KG1 (cell line): ENCODE results near the gene C5orf58.
"Not testable (repeated sequence)": the region's sequence is repeated elsewhere in the genome, so short reads cannot be mapped to it uniquely, and the experiment has no call there.

Experiments
- DNase-seq: peaks from one replicate; lab custom pipeline; 2025; lab: John Stamatoyannopoulos, UW

The C5orf58 gene

DNA sequence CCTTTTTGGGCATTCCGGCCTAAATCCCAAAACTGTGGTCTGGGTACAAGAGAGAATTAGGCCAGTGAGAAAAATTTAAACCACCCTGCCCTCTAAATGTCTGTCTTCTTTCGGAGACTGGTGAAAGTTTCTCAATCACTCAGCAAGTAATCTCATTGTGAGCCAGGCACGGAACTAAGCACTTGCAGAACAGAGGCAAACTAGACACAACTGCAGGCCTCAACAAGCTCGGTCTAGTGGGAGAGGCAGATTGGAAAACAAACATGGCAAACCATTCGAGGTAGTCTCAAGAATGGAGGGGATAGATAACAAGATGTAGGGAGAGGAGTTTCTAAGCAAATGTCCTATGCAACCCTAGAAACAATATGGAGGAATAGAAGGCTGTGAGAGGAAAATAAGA lies 8.9 kb upstream of the C5orf58 start:
- no peak for DNase-seq

DNA sequence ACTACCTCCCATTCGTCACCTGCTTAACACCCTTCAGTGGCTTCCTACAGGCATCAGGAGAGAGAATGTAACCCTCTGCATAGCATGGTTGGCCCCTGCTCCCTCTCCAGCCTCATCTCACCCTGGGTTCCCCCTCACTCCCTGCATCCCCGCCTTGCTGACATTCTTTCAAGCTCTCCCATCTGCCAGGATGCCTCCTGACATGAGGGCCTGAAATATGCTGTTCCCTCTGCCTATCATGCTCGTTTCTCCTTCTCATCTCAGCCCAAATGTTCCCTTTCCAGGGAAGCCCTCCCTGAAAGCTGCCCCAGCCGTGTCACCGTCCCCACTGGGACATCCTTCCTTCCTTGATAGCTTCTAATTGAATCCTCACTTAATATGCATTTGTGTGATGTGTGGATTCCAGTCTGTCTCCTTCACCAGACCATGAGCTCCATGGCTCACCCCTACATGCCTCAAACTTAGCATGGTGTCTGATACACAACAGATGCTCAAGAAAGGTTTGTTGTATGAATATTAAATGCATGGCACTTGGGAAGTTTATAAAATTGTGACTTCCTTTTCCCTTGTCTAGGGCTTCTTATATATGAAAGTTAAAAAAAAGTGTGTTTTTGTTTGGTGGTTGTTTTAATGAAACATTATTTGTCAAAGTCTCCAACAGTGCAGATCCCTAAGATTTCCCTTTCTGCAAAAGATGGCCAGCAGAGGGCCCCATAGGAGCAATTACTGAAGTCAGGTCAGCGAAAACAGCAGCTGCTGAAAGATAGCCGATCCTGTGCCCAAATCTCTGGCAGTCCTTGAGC lies 7.3 kb upstream of the C5orf58 start:
- DNase-seq = peak; percentile 73

DNA sequence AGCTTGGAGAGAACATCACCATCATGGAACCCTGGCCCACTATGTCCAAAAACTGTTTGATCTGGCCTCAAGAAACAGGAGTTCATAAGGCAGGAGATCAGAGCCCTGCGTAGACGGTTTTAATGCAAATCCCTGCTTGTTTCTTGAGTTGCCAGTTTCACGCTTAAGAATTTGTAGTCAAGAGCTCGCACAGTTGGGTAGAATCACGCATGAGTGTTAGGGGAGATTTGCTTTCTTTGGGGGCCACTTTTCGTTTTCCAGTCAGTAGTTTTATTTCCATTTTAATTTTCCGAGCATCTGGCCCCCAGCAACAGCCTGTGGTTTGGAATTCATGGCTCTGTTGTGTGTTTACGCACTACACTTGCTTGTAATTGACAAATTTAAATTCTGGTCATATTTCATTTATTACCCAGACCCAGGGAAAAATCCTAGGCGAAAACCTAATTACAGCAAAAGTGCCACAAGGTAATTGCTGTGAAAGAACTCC lies 6.6 kb upstream of the C5orf58 start:
- no peak for DNase-seq

DNA sequence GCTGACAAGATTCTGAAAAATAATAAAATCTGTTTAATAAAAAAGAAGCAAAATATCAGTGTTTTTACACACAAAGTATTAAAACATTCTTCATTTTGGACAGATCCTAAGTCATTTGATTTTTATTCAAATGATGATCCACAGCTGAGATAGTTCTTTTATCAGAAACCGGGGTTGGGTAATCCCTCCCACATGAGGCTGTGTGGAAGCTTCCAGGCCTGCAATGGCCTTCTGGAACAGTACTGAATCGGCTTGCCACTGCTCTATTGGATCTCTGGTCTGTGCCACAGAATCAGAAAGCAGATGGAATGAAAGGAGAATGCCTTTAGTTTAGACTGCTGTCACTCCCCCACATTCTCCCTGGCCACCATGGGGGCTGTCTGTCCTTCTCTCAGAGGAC lies 6.1 kb upstream of the C5orf58 start:
- no peak for DNase-seq

DNA sequence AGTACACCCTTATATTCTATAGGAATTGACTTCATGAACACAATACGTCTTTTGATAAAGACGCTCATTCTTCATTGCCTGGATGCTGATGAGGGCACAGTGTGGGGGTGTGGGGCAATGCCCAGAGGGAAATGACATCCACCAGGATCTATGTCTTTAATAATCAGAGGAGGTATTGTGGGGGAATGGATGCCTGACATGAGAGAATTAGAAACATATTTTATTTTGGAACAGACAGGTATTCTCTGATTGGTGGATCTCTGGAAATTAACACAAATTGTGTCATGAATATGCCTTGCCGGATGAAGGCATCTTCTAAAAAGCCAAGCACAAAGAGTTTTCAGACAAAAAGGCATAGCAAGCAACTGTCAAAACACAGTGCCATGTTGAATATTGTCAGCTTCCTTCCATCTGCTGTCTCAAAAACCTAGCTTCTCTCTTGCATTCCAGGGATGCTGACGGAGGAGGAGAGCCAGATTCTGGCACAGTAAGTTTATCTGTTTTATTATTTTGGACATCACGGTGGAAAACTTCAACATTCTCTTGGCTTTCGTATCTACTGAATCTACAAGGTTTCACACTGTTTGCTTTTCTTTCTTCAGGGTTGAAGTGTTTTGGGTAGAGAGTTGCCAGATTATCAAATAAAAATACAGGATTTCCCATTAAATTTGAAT lies 3.9 kb upstream of the C5orf58 start:
- DNase-seq = no peak

DNA sequence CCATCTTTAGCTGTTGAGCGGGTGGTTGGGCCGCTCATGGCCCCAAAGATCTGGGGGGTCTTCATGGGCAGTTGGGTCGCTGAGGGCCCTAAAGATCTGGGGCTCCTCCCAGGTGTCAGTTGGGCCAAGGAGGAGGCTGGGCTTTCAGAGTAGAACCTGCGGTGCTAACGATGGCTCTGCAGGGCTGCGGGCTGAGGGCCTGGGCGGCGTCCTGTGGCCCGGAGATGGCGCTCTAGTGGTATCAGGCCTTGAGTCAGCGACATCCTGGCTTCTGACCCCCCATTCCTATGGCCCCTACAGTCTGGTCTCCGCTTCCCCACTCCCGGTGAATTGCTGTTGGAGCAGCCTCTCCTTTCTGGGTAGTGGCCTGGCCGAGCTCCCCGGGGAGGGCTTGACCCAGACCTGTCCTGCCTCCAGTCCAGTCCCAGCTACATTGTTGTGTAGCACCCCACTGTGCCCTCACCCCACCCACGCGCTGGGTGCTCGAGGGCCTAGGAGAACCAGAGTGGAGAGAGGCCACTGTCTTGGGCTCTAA lies 640 bp downstream of the C5orf58 start:
- DNase-seq = no peak

DNA sequence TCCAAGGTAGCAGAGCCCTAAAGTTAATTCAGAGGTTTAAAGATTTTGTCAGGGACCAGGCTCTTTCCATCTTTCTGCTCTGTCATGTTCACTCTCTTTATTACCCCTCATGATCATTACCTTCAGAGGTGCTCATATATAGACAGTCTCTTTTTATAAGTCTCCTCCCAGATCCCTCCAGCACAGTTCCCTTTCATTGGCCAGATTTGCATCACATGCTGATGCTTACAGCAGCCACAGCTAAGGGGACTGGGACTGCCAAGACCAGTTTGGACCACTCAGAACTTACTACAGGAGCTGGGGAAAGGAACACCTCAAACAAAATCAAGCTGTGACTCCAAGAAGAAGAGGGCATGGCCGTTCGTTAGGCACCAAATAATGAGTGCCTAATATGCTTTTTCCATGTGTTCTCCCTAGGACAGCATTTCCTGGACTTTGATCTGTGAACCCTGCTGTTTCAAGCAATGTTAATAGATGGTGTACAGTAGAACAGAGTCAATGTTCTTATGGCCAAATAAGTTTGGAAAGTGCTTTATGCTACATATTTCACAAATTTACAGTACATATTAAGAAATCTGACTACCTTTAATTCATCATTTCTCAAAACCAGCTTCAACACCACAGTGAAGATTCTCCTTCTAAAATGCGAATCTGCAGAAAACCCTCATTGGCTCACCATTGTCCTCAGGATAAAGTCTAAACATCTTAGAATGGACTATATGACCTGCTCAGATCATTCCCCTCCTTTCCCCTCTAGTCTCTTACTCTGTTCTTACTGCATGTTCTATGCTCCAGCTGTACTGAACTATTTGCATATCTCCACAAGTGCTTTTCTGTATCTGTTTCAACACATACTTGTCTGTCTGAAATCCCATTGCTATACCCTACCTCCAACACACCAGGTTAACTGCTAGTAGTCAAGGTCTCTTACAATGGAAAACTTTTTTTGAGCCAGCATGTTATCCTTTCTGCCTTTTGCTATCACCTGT lies 3.4 kb downstream of the C5orf58 start:
- DNase-seq = no peak

DNA sequence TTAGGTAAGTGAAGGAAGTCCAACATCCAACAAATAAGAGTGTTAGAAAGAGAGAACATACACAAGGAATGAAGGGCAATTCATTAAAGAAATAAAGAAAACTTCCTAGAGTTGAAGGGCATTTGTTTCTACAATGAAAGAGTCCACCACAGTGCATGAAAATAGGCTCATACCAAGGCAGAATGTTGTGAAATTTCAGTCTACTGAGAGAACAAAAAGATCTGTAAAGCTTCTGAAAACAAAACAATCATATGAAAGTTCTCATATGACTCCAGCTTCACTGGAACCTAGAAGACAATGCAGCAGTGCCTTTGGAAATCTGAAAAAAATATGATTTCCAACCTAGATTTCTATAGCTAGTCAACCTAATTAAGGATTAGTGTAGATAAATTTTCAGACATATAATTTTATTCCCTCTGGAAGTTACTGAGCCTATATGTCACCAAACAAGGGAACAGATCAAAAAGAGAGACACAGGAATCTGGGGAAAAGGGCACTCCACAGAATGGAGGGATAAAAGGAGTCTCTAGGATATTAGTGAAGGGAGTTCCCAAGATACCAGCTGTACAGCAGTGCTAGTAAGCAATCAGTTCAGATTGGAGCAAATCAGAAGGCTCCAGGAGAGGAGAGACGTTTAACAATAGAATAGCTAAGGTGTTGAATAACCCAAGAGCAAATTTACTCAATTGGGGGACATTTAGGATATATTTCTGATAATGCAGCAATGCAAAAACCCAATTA lies 5.8 kb downstream of the C5orf58 start:
- DNase-seq = no peak

DNA sequence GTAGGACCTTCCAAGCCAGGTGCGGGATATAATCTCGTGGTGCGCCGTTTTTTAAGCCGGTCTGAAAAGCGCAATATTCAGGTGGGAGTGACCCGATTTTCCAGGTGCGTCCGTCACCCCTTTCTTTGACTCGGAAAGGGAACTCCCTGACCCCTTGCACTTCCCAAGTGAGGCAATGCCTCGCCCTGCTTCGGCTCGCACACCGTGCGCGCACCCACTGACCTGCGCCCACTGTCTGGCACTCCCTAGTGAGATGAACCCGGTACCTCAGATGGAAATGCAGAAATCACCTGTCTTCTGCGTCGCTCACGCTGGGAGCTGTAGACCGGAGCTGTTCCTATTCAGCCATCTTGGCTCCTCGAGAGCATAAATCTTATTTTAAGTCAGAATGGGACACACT lies 12.7 kb downstream of the C5orf58 start:
- DNase-seq = not testable (repeated sequence)

DNA sequence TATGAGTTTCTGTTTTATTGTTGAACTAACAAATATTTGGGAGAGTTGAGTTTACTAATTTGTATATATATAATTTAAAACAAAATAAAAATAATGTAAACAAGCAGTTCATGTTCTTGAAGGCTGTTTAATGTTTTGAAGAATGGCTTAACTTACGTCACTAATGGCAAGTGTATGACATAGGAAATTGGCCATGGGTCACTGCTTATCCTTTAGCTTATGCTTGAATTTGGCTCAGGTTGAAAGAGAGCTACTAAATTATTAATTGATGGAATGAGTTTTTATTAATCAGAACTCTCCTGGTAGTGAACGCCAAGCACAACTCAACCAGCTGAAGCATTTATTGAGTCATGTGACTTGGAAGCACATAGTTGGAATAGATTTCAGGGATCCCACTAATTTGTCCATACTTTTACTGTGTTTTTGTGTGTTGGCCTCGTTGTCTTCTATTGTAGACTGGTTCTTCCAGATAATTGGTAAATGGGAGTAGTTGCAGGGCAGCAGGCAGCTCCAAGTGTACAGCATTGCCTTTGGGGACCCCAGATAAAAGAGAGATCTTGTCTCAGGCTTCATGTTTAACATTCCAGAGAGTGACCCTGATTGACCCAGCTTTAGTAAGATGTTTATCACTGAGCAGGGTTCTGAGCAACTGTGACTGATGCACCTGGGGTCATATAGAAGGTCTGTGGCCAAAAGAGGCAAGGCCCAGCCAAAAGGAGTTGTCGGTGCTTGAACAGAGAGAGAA lies 13.5 kb downstream of the C5orf58 start:
- DNase-seq = no peak

DNA sequence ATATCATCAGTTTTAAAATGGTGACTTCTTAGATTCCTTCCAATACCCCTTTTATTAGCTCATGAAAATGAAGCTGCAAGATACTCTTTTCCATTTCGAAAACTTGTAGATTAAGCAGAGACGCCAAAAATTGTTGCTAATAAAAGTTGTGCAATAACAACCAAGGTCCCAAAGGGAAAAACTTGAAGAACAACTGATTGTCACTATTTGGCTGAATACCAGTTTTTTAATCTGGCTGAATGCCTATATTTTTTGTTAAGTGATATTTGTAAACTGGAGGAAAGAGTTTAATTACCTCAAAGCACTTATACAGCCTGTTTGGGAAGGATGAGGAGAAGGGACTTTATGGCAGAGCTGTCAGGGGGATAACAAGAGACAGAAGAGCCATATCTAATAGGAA lies 14.6 kb downstream of the C5orf58 start:
- DNase-seq = no peak

DNA sequence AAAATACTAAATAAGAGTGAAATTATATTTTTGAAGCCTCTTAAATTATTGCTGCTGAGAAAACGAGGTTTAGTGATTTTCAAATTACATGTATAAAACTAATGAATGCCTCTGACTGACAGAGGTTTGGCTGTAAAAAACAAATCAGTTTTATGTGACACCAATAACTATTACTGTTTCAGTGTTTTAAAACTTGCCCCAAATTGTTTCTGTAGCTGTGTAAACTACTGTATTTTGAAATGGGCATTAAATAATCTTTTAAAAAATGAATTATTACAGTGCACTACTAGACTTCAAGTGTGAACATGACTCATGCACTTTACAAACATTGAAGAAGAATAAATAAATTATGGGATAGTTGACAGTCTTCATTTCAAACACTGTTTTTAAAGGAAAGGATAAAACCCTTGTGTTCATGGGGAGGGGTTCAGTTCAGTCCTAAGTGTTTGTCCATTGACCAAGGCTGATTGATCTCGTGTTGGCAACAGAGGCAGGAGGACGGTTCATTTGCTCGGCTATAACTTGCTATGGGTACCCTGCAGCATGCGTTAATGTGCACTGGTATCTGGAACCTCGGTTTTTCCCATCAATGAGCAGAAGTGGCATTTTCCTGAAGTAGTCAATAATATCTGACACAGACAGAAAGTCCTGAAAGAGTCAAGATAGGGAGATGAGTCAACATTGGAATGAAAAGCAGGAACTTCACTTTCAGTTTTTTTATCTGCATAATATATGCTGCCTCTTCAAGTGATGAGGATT lies 15.6 kb downstream of the C5orf58 start:
- no peak for DNase-seq

DNA sequence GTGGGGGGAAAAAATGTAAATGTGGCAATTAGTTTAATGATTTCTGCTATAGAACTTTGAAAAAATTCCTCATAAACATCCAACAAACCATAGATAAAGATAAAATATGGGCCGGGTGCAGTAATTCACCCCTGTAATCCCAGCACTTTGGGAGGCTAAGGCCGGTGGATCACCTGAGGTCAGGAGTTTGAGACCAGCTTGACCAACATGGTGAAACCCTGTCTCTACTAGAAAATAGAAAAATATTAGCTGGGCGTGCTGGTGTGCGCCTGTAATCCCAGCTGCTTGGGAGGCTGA lies 16.1 kb downstream of the C5orf58 start:
- not testable (repeated sequence) for DNase-seq

DNA sequence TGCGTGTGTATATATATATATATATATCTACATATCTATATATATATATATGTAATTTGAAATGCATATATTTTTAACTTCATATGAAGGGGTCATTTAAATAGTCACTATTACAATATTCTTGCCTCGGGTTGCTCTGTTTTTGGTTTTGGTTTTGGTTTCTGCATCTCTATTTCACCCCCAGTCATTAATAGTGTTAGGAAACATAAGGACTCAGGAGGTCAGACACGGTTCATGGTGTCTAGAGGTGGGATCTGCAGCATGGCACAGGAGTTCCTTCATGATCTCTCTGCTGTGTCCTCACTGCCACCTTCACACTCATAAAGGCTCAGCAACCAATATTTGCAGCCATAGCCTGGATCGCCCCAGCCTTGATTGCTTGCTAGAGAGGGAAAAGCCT lies 16.6 kb downstream of the C5orf58 start:
- no peak for DNase-seq

DNA sequence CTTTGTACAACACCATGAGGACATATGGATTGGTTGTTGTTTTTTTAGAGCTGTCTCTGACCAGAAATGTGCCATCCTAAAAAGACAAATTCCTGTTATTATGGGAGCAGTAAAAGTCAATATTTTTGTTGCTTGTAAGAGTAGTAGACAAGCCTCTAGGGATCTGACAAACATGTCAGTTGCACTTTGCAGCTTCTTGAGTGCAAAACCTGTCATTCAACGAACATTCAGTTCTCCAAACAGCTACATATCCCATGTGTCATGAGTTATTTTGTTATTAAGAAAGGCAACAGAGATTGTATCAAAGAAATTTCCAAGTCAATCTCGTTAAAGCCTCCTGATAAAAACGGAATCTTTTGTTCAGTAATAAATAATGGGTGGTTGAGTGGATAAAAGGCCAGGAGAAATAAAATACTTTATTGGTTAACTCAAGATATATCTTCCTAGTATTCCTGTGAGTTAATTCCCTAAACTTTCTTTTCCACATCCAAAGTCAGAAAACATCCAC lies 18.1 kb downstream of the C5orf58 start:
- no peak for DNase-seq

DNA sequence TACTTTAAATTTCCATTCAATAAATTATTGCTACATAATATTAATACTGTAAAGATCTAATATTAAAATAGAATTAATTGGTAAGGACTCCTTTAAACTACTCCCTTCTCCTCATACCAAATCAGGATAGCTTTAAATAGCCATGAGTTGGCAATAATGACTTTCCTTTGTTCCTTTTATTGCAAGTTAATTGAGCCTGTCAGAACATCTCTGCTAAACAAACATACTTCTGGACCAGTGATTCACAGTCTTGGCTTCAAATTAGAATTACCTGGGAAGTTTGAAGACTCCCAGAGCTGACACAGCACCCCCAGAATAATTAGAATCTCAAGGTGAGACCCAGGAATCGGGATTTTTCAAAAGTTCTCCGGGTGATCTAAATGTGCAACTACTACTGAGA lies 18.7 kb downstream of the C5orf58 start:
- no peak for DNase-seq

DNA sequence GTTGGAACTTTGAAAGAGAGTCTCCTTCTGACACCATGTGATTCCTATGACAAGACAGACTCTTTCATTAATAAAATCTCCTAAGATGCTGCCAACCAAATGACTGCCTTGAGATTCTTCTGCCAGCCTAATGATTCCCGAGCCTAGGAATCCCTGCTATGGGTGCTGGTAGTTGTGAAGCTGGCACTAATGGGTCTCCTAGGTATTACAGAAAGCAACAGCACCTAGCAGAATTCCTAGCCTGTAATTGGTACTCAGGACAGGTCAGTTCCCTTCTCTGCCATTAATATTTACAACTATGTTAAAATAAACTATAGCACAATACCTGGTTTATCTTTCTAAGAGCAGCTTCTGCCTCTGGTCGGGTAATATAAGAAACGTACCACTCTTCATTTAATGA lies 19.3 kb downstream of the C5orf58 start:
- no peak for DNase-seq

DNA sequence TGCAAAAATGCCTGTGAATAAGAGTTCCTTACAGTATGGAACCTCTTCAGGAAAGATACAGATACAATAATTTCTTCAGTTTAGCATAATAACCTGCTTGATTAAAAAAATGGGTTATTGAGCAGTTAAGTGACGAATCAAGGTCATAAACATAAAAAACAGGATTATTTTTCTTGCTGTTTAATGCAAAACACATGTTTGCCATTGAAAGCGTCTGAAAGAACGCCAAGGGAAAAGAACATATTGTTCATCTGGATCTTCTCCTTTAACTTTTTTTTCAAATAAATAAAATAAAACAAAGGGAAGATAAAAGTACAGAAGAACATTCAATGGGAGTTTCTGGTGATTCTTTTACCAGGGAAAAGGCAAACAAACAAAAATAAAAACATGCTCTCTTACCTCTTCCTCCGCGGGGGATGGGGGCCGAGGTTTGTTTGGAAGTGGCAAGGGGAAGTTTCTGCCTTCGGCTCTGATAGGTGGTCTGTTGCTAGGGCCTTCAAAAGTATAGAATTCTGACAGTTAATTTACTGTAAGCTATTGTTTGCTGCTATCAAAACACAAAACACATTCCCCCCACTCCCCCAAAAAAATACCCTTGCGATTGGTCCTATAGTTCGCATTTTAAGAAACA lies 20.1 kb downstream of the C5orf58 start:
- DNase-seq = no peak

DNA sequence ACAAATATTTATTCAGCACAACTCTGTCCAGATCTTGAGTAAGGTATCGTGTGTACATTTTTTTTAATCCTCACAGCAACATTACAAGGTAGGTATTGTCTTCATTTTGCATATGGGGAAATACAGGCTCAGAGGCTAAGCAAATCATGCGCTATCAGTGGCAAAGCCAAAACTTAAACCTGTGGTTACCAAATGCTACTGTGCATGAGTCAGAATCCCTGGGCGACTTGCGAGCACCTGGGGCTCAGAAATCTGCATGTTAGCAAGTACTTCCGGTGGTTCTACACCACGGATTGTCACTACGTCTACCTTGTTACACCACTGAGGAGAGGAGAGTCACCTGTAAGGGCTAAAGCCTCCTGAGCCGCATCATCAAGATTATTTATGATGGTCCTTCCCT lies 21.3 kb downstream of the C5orf58 start:
- DNase-seq = no peak
